ENCODE data around the gene GATM.
"Not testable (repeated sequence)": the region's sequence is repeated elsewhere in the genome, so short reads cannot be mapped to it uniquely, and the experiment has no call there.

Gene GATM

DNA sequence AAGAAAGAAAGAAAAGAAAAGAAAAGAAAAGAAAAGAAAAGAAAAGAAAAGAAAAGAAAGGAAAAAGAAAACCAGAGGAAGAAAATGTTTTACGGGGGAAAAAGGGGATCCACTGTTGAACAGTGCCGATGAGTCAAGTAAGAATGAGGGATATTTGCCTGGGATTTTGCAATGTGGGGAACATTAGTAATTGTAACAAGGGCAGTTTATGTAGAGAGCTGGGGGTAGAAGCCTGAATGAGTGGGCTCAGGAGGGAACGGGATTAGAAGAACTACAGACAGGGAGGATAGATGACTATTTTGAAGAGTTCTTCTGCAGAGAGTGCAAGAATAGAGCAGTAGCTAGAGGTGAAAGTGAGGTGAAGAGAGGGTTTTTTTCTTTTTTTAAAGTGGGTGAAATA is 28.7 kb downstream of the GATM start:
- no peak for DNase-seq

DNA sequence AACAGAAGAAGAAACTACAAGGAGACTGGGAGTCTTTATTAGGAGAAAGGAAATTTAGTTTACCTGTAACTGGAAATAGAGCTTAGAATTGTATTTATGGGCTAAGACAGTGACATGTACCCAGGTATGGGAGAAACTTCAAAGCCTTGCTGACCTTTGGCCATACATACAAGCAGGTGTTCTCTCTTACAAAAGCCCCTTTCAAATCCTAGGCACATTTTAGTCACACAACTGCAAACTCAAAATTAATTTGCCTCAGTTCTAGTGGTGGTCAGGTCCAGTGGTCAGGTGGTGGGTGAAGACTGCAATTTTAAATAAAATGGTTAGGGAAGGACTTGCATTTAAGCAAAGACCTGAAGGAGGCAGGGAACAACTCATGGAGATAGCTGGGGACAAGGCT is 30.4 kb downstream of the GATM start:
- no peak for DNase-seq

DNA sequence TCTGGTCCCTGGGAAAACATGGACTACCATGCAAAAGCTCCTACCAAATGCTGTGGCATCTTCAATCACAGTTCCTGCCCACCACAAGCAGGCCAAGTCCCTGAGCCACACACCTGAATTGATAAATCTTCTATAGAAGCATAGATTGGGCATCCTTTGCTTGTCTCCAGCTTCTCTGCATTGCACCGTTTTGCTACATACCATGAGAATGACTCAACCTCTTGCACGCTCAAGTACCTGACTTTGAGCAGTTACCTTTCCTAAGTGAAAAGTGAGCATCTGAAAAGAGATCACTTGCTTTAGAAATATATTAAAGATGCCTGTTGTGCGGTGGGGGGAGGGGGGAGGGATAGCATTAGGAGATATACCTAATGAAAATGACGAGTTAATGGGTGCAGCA is 31.3 kb downstream of the GATM start:
- no peak for DNase-seq

DNA sequence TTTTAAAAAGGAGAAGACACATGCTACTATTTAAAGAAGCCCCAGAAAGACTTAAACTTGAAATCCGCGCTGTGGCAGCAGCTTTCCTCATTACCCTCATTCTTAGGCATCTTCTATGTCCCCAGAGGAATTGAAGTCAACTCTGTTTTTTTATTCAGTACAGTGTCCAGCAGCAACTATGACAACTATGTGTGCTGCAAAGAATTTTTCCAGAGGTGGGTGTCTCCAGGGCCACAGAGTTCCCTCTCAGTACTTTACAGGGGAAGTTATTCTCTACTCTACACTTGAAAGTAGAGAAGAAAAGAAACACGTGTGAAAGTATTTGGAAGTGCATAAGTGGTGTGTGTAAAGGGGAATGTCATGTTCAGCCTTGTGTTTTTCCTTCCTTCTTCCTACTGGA is 32.0 kb downstream of the GATM start:
- DNase-seq, result no peak

DNA sequence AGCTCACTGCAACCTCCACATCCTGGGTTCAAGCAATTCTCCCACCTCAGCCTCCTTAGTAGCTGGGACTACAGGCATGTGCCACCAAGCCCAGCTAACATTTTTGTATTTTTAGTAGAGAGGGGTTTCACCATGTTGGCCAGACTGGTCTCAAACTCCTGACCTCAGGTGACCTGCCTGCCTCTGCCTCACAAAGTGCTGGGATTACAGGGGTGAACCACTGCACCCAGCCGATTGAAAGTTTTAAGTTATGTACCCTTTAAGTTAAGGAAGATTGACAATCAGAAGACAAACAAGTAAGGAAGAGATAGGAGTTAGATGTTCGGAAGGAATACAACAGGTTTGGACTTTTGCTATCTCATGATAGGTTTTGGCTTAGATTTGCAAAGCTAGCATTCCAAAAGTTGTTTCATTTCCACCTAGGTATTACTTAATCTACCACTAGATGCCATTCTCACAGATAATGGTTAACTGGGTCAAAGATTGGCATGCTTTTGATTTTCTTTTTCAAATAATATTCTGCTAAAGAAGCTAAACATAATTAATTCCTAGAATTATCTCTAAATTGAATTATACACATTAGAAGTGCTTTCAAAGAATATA is 35.0 kb downstream of the GATM start:
- no peak for DNase-seq

DNA sequence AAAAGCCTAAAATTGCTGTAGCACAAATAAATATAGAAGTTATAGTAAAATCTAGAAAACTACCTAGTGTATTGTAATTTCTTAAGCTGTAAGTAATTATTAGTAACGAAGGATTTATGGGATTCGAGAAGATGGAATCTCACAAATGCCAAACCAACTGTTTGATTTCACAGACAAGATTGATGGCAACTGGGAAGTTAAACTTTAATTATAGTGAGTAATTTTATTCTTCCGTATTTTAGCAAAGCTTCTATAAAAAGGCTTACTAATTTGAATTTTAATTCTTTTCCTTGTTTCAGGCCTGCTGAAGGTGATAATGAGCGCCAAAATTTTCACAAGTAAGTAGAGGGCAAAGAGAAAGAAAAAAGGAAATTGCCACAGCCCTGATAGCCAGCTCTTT is 36.6 kb downstream of the GATM start:
- no peak for DNase-seq

DNA sequence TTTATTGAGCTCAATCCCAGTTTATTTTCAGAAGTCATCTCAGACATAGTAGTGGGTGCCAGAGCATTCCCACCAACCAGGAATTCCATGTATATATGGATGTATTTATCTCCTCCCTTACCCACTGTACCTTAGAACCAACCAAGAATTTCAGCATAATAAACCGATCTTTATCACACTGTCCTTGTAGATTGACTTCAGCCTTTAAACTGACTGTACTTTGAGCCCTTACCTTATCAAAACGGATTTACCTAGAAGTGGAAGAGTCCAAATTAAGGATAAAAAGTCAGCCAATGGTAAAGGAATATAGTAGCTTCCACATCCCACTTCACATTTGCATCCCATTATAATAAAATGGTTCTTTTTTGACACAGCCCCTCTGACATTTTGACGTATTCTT is 37.9 kb downstream of the GATM start:
- no peak for DNase-seq

DNA sequence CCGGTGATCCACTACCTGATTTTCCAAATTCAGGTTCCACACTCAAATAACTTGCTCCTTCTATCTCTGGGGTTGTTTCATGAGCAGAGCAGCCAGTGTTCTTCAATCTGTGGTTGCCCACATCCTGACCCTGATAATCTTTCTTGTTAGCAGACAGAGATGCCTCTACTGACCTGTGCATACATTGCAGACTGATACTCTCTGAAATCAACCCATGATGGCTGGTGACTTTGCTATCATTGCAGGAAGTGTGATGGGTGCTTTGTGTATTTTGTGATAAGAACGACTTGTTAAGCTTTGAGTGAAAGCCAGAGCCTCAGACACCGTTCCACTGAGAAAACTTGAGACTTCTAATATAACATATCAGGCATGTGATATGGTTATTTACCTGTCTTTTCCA is 39.9 kb downstream of the GATM start:
- DNase-seq, result no peak

DNA sequence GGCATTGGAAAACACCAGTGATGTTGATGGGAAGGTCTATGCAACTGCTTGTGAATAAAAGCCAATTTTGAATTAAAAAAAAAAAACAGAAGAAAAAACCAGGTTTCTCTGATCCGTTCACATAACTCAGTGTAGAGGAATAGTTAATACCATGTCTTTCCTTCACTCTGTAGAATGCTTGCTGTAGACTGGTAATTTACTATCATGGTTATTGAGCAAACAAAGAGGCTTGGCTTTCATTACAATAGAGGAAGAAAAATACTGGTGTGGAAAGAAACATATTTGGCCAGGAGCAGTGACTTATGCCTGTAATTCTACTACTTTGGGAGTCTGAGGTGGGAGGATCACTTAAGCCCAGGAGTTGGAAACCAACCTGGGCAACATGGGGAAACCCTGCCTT is 41.1 kb downstream of the GATM start:
- DNase-seq, result no peak

DNA sequence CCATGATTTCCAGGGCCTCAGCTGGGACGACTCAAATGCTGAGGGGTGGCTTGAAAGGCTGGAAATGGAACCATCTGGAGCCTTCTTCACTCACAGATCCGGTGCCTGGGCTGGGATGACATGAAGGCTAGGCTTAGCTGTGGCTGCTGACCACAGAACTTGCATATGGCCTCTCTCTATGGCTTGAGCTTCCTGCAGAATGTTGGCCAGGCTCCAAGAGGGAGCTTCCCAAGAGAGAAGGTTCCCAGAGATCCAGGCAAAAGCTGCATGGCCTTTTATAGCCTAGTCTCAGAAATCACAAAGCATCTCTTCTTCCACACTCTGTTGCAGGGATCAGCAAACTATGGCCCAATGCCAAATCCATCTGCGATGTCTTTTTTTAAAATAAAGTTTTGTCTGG is 44.8 kb downstream of the GATM start:
- no peak for DNase-seq

DNA sequence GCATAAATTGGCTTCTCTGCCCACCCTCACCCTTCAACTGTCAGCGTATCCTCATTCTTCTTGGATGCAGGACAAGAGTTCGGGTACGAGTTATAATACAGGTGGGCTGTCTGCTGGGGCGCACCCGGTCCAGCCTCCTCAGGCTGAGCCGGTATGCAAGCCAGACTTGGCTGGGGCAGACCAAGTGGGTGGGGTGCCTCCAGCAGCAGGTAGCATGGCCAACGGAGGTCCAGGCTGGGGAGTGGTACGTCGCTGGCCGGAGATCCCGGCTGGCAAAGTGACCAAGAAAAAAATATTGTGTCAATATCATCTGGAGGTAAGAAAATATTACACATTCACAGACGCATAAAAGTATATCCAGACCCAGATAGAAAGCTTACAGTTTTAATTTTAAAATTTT is 45.6 kb downstream of the GATM start:
- no peak for DNase-seq

DNA sequence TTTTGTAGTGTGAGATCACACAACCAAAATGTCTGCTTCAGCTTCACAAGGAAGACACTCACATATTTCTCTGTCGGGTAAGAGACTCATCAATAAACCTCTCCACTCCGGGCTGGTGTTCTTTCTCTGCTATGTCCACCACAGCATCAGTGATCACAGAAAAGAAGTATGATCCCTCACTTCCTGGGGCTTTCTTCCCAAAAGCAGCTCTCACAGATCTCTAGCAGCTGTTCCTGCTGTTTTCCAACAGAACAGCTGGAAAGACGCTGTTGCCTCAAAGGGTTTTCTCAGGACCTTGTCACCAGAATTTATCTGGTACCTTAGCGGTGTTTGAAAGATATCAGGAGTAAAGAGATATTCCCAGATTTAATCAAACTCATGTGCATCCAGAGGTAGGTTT is 46.4 kb downstream of the GATM start:
- DNase-seq, result no peak

DNA sequence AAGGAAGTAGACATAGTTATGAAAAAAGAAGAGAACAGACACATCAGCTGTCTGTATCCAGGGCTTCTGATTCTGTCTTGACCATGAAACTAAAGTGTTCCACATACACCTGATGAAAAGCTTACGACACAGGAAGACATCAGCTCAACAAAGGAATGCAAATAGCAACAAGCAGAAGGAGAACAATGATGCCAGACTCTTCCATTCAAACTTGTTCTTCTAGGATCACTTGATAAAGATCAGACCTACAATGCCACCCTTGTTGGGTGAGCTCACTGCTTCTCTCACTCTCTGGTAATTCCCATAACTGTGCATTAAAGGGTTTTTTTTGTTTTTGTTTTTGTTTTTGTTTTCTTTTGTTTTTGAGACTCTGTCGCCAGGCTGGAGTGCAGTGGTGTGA is 49.7 kb downstream of the GATM start:
- no peak for DNase-seq

DNA sequence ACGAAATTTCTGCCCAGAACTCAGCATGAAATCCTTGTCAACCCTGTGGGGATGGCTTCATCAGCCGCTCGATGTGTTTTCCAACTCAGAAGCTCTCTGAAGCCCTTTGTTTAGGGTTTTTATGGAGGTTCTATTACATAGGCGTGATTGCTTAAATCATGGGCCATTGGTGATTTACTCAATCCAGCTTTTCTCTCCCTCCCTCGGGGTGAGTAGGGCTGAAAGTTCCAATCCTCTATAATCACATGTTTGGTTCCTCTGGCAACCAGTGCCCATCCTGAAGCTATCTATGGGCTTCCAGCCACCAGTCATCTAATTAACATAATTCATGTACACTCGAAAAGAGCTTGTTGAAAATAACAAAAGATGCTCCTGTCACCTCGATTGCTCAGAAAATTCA is 51.6 kb downstream of the GATM start:
- DNase-seq, result peak; percentile 19 to 66

DNA sequence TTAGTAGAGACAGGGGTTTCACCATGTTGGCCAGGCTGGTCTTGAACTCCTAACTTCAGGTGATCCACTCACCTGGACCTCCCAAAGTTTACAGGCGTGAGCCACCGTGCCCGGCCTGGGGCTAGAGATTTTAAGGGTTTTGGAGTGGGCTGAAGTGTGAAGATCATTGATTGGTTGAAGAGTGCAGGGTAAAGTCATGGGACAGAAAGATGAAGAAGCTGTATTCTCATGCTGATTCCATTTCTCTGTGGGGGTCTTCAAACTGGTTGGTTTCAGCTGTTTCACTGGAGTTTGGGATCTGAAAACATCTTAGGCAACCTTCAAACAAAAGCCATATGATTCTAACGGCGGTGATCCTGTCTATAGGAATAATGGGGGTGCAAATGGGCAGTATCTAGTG is 52.1 kb downstream of the GATM start:
- no peak for DNase-seq

DNA sequence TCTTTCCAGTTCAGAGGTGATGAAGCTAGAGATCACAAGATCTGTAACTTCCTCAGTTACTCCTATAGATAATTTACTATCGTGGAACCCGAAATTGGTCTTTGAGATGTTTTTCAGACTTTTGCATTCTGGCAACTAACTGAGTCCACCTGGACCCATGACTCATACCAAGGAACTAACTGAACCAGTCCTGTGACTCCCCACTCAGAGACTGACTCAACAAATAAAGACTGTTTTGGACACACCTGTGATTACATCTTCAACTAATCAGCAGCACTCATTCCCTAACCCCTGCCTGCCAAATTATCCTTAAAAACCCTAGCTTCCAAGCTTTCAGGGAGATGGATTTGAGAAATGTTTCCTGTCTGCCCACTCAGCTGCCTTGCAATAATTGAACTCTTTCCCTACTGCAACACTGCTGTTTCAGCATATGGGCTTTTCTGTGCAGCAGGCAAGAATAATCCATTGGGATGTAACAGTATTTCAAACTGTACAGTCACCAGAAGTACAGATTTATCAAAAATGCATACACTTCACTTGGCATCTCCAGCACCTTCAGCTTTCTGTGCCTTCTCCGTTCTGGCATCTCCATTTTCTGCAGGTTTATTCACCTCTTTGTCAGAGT is 57.7 kb downstream of the GATM start:
- DNase-seq, result no peak

DNA sequence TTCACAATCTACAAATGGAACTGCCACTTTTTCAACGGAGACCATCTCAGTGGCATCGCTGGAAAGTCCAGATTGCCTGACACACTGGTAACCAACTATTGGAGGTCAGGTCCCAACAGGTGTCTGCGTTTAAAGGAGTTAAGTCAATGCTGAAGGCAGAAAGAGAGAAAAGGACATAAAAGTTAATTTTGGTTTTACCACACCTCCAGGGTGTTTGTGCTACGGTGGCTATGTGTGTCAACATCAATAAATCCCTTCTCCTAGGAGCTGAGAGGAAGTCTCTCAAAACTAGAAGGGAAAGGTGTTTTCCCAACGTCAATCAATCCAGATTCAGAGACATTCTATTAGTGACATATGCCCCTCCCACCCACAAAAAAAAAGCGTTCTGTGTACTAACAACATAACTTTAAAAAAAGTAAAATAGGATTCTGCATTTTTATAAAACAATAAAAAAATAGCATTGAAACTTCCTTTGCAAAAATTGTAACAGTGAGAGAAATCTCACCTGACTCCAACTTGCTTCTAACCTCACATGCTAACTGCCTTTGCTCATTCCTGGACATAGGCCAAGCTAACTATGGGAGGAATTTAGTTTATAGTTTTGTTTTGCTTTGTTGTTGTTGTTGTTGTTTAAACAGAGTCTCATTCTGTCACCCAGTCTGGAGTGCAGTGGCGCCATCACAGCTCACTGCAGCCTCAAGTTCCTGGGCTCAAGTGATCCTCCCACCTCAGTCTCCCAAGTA is 58.7 kb downstream of the GATM start:
- DNase-seq, result no peak

DNA sequence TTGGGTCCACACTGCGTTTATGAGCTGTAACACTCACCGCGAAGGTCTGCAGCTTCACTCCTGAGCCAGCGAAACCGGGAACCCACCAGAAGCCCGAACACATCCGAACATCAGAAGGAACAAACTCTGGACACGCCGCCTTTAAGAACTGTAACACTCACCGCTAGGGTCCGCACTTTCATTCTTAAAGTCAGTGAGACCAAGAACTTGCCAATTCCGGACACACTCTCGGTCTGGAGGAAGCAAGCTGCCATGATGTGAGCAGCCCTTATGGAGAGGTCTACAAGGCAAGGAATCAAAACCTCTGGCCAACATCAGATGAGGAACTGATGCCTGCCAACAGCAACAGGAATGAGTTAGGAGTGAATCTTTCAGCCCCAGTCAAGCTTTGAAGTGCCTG is 63.4 kb downstream of the GATM start:
- DNase-seq, result no peak

DNA sequence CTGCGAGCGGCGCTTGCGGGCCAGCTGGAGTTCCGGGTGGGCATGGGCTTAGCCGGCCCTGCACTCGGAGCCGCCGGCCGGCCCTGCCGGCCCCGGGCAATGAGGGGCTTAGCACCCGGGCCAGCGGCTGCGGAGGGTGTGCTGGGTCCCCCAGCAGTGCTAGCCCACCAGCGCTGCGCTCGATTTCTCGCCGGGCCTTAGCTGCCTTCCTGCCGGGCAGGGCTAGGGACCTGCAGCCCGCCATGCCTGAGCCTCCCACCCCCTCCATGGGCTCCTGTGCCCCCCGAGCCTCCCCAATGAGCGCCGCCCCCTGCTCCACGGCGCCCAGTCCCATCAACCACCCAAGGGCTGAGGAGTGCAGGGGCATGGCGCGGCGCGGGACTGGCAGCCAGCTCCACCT is 64.2 kb downstream of the GATM start:
- not testable (repeated sequence) for DNase-seq

All from hippocampal formation (tissue), 2 donors.